K562 (cell line): Measurements from ENCODE around the gene IBTK. TPM values are rescaled to one million over a fixed set of nuclear protein-coding genes. Genes with fewer than 3 reads are reported as not detected.

Experiments used
- BCLAF1 ChIP-seq, 2 experiments: fragments of 450-650 bp in 1 of 2; IDR thresholded peaks; 2 replicates each; pipeline ENCODE4 v1.6.1; 2011 to 2017; ENCODE audit warnings: low read depth in 2 of 2, antibody characterized with exemption in 1 of 2, borderline replicate concordance in 1 of 2, low read length in 1 of 2, mild to moderate bottlenecking in 1 of 2, mixed read lengths in 1 of 2; ENCODE audit not compliant: control insufficient read depth in 1 of 2
- CREBBP ChIP-seq: IDR thresholded peaks from one replicate; pipeline ENCODE4 v1.6.1; 2012; ENCODE audit warnings: low read depth, mild to moderate bottlenecking, control low read depth, inconsistent platforms, low read length
- DPF2 ChIP-seq: fragments of 450-650 bp; IDR thresholded peaks from 2 replicates; pipeline ENCODE4 v1.6.1; 2016
- E2F6 ChIP-seq, 2 experiments: IDR thresholded peaks; 2 replicates each; pipeline ENCODE4 v1.6.1; 2011; ENCODE audit warnings: borderline replicate concordance in 1 of 2, control low read depth in 1 of 2, low read depth in 1 of 2, low read length in 1 of 2, mild to moderate bottlenecking in 1 of 2, mixed read lengths in 1 of 2, moderate library complexity in 1 of 2; ENCODE audit not compliant: insufficient read depth in 1 of 2, insufficient read length in 1 of 2, poor library complexity in 1 of 2, severe bottlenecking in 1 of 2; ENCODE audit errors: extremely low read depth in 1 of 2
- FOSL1 ChIP-seq: fragments of 200-800 bp; sonication (Bioruptor generic); conservative IDR thresholded peaks from 2 replicates; pipeline ENCODE4 v1.6.1; 2016; ENCODE audit warnings: missing genetic modification characterization, missing compliant biosample characterization
- HES1 ChIP-seq: fragments of 450-650 bp; IDR thresholded peaks from 2 replicates; pipeline ENCODE4 v1.6.1; 2016; ENCODE audit warnings: low read depth, mild to moderate bottlenecking, moderate library complexity
- HMBOX1 ChIP-seq: sonication (generic); IDR thresholded peaks from 2 replicates; pipeline ENCODE4 v1.6.1; 2016
- HMGXB4 ChIP-seq: sonication (generic); formaldehyde crosslinking; IDR thresholded peaks from 2 replicates; pipeline ENCODE4 v1.8.1; 2023; ENCODE audit warnings: mild to moderate bottlenecking, missing genetic modification reagents
- MTA2 ChIP-seq: fragments of 450-650 bp; IDR thresholded peaks from 2 replicates; pipeline ENCODE4 v1.6.1; 2016; ENCODE audit warnings: low read depth
- MXI1 ChIP-seq: IDR thresholded peaks from 2 replicates; pipeline ENCODE4 v1.6.1; 2011; ENCODE audit warnings: low read depth, mild to moderate bottlenecking, improper control_type of control experiment, low read length
- PTTG1 ChIP-seq: fragments of 450-650 bp; IDR thresholded peaks from 2 replicates; pipeline ENCODE4 v1.6.1; 2016; ENCODE audit warnings: low read depth, mild to moderate bottlenecking, missing genetic modification characterization, missing compliant biosample characterization
- YBX1 ChIP-seq: fragments of 450-650 bp; IDR thresholded peaks from 2 replicates; pipeline ENCODE4 v1.7.1; 2016; ENCODE audit warnings: mild to moderate bottlenecking
- ZKSCAN1 ChIP-seq: fragments of 150-350 bp; IDR thresholded peaks from 2 replicates; pipeline ENCODE4 v1.6.1; 2016; ENCODE audit warnings: low read depth, low read length
- ZNF592 ChIP-seq: fragments of 450-650 bp; IDR thresholded peaks from 2 replicates; pipeline ENCODE4 v1.6.1; 2017; ENCODE audit warnings: antibody characterized with exemption, mild to moderate bottlenecking
- polyA plus RNA-seq, 8 experiments: library from polyadenylated mRNA; depleted of rRNA in 4 of 8; stranded (reverse) in 5 of 8; unstranded in 3 of 8; fragments of >200 nt; fragmentation: Nextera tagmentation in 2 of 8; fragmentation: Illumina TruSeq in 1 of 8; extraction: Ambion mirVana in 2 of 8; extraction: Trizol in 1 of 8; gene quantifications; 2 replicates each; pipeline versions ENCODE4 v1.2.1 to v1.2.3, GENCODE V29; 2011 to 2014; ENCODE audit warnings: inconsistent platforms in 1 of 8, missing spikeins in 1 of 8
- total RNA-seq, 7 experiments: library from RNA; depleted of rRNA in 6 of 7; stranded (reverse); fragments of >200 nt in 6 of 7; fragmentation: Illumina TruSeq in 2 of 7; extraction: Trizol in 2 of 7; gene quantifications; 2 replicates each; pipeline versions ENCODE4 v1.2.1 to v1.2.3, GENCODE V29; 2011 to 2021; ENCODE audit warnings: low replicate concordance in 1 of 7

IBTK gene
- total and polyA plus RNA-seq, 9 of the 15 experiments (the other 6 are each of a cell fraction or from before 2014, with no cell fraction given) = 13.2 to 36.4 (median 21.8) TPM

GRCh38 chr6:82248273-82248735 lies 760 bp upstream of the IBTK start (continued):
- no peak for TF ChIP-seq ZKSCAN1
- no peak for TF ChIP-seq MXI1
- TF ChIP-seq BCLAF1 (IDR thresholded peaks at IDR 0.05; ENCODE audit: borderline replicate concordance in 1 of 2, control insufficient read depth in 1 of 2, low read depth in 2 of 2, low read length in 1 of 2) = no peak
- TF ChIP-seq FOSL1 (tag) = peak; percentile 2; the same call in 1 of the 2 replicates
- no peak for TF ChIP-seq HMGXB4 (CRISPR knock-in tag)
- TF ChIP-seq E2F6 (IDR thresholded peaks at IDR 0.05; ENCODE audit: borderline replicate concordance in 1 of 2, extremely low read depth in 1 of 2, insufficient read depth in 1 of 2, insufficient read length in 1 of 2, low read depth in 1 of 2, low read length in 1 of 2, poor library complexity in 1 of 2, severe bottlenecking in 1 of 2) = no peak
- peak; percentile 69 for TF ChIP-seq DPF2
- no peak for TF ChIP-seq CREBBP
- TF ChIP-seq YBX1 = no peak
- peak; percentile 91 for TF ChIP-seq HMBOX1
- TF ChIP-seq MTA2 = 0 out of 2 replicates have a peak, but pooled peaks have one; percentile 3
- TF ChIP-seq PTTG1 (tag) = no peak
- TF ChIP-seq ZNF592 = peak; percentile 89
- no peak for TF ChIP-seq HES1
